HEK293T (cell line): ENCODE measurements around the gene LAMC1.

Source experiments
- CTCF ChIA-PET: fragments of 350-600 bp; formaldehyde crosslinking; extraction: SDS; loops from one replicate; lab custom pipeline; 2021; ENCODE audit warnings: antibody characterized with exemption, inconsistent platforms; lab: Yijun Ruan, JAX
- POLR2A ChIA-PET: fragments of 350-600 bp; formaldehyde crosslinking; extraction: SDS; loops from one replicate; lab custom pipeline; 2020; ENCODE audit warnings: antibody characterized with exemption, inconsistent platforms; lab: Yijun Ruan, JAX
- DNase-seq: peaks from one replicate; pipeline ENCODE4 v3.0.0; 2012; ENCODE audit warnings: mixed read lengths; ENCODE audit errors: extremely low spot score
- ARNT ChIP-seq: fragments of 450-650 bp; IDR thresholded peaks from 2 replicates; pipeline ENCODE4 v1.6.1; 2017; ENCODE audit warnings: mild to moderate bottlenecking
- BHLHE40 ChIP-seq: fragments of 450-650 bp; IDR thresholded peaks from 2 replicates; pipeline ENCODE4 v1.6.1; 2016; ENCODE audit warnings: mild to moderate bottlenecking, moderate library complexity, borderline replicate concordance
- CTBP1 ChIP-seq: fragments of 450-650 bp; IDR thresholded peaks from 2 replicates; pipeline ENCODE4 v1.6.1; 2016; ENCODE audit warnings: borderline replicate concordance
- ELF4 ChIP-seq: fragments of 450-650 bp; IDR thresholded peaks from 2 replicates; pipeline ENCODE4 v1.6.1; 2017; ENCODE audit warnings: antibody characterized with exemption
- FOXA1 ChIP-seq: fragments of 450-650 bp; IDR thresholded peaks from 2 replicates; pipeline ENCODE4 v1.6.1; 2016; ENCODE audit warnings: mild to moderate bottlenecking
- FOXK2 ChIP-seq: fragments of 450-650 bp; IDR thresholded peaks from 2 replicates; pipeline ENCODE4 v1.6.1; 2016; ENCODE audit warnings: mild to moderate bottlenecking
- FOXM1 ChIP-seq: fragments of 450-650 bp; IDR thresholded peaks from 2 replicates; pipeline ENCODE4 v1.6.1; 2017; ENCODE audit warnings: mild to moderate bottlenecking, borderline replicate concordance
- HDGF ChIP-seq: fragments of 450-650 bp; IDR thresholded peaks from 2 replicates; pipeline ENCODE4 v1.6.1; 2017; ENCODE audit warnings: antibody characterized with exemption, borderline replicate concordance
- L3MBTL2 ChIP-seq: fragments of 450-650 bp; conservative IDR thresholded peaks from 2 replicates; pipeline ENCODE4 v1.6.1; 2016; ENCODE audit warnings: mild to moderate bottlenecking
- LEF1 ChIP-seq: fragments of 450-650 bp; IDR thresholded peaks from 2 replicates; pipeline ENCODE4 v1.6.1; 2017; ENCODE audit warnings: mild to moderate bottlenecking, borderline replicate concordance
- NFRKB ChIP-seq: fragments of 450-650 bp; IDR thresholded peaks from 2 replicates; pipeline ENCODE4 v1.6.1; 2016; ENCODE audit warnings: mild to moderate bottlenecking, moderate library complexity
- SP1 ChIP-seq: fragments of 450-650 bp; IDR thresholded peaks from 2 replicates; pipeline ENCODE4 v1.6.1; 2017
- SUZ12 ChIP-seq: fragments of 450-650 bp; IDR thresholded peaks from 2 replicates; pipeline ENCODE4 v1.6.1; 2016; ENCODE audit warnings: mild to moderate bottlenecking
- TARDBP ChIP-seq: fragments of 450-650 bp; IDR thresholded peaks from 2 replicates; pipeline ENCODE4 v1.6.1; 2016
- ZNF384 ChIP-seq: fragments of 450-650 bp; IDR thresholded peaks from 2 replicates; pipeline ENCODE4 v1.6.1; 2016
- TF ChIP-seq, protein P1 (sequence below): fragments of 450-650 bp; IDR thresholded peaks from 2 replicates; pipeline ENCODE4 v1.6.1; 2016

LAMC1 gene

GRCh38 chr1:183089025-183089639 is 65.9 kb downstream of the LAMC1 start:
- ChIA-PET POLR2A (interaction anchor here (2.3 kb wide), 1 partner anchor 146 kb away, joined by 7 read pairs; no protein-coding TSS in a partner anchor), CTCF (interaction anchor here (1.1 to 1.2 kb wide), 2 partner anchors 45 to 139 kb away, joined by 3 to 5 read pairs; no protein-coding TSS in a partner anchor)
- no peak for DNase-seq
- no peak for TF ChIP-seq FOXM1
- TF ChIP-seq SP1, result no peak
- no peak for TF ChIP-seq ZNF384
- TF ChIP-seq FOXA1, result no peak
- no peak for TF ChIP-seq SUZ12
- no peak for TF ChIP-seq ELF4
- no peak for TF ChIP-seq HDGF
- TF ChIP-seq, protein P1, sequence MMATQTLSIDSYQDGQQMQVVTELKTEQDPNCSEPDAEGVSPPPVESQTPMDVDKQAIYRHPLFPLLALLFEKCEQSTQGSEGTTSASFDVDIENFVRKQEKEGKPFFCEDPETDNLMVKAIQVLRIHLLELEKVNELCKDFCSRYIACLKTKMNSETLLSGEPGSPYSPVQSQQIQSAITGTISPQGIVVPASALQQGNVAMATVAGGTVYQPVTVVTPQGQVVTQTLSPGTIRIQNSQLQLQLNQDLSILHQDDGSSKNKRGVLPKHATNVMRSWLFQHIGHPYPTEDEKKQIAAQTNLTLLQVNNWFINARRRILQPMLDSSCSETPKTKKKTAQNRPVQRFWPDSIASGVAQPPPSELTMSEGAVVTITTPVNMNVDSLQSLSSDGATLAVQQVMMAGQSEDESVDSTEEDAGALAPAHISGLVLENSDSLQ, result no peak
- TF ChIP-seq LEF1, result no peak
- TF ChIP-seq BHLHE40, result no peak
- TF ChIP-seq L3MBTL2, result no peak
- TF ChIP-seq FOXK2, result no peak
- no peak for TF ChIP-seq CTBP1
- TF ChIP-seq TARDBP, result no peak
- TF ChIP-seq ARNT, result no peak
- TF ChIP-seq NFRKB, result no peak

DNA sequence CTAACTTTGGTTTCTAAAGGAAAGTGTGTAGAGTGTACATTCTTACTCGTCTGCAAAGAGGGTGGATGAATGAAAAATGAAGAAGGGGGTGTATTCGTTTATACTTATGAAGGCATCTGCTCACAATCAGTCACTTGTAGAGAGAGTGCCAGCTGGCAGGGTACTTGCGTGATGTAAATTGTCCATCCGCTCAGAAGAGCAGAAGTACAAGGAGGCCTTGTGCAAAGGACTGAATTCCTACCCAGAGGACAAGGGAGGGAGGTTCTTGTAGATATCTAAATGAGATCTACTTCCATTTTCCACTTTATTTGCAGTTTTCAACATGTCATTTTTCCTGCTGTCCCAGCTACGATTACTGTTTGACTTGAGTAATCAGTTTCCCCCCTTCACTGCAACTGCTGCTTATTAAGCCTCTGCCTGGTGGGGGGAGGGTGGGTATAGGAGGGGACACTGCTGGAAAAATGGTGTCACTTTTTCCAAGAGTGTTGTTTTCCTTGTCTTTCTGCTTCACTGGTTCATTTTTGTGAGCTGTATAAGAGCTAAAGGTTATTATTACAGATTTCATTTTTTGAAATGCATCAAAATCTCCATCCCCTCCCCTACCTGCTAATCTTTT is 67.3 kb downstream of the LAMC1 start:
- ChIA-PET CTCF (interaction anchor here (1.0 to 1.1 kb wide), 3 partner anchors 9 to 138 kb away, joined by 3 to 6 read pairs (median 5); no protein-coding TSS in a partner anchor), POLR2A (interaction anchor here (2.3 kb wide), 1 partner anchor 144 kb away, joined by 7 read pairs; no protein-coding TSS in a partner anchor)
- TF ChIP-seq ARNT, result no peak
- TF ChIP-seq FOXK2, result no peak
- TF ChIP-seq, protein P1, result no peak
- no peak for TF ChIP-seq LEF1
- TF ChIP-seq HDGF, result no peak
- TF ChIP-seq SP1, result no peak
- no peak for TF ChIP-seq ZNF384
- TF ChIP-seq ELF4, result no peak
- no peak for TF ChIP-seq FOXM1
- no peak for TF ChIP-seq TARDBP
- no peak for TF ChIP-seq CTBP1
- TF ChIP-seq NFRKB, result no peak
- TF ChIP-seq L3MBTL2, result no peak
- TF ChIP-seq SUZ12, result no peak
- no peak for TF ChIP-seq FOXA1
- no peak for DNase-seq

DNA sequence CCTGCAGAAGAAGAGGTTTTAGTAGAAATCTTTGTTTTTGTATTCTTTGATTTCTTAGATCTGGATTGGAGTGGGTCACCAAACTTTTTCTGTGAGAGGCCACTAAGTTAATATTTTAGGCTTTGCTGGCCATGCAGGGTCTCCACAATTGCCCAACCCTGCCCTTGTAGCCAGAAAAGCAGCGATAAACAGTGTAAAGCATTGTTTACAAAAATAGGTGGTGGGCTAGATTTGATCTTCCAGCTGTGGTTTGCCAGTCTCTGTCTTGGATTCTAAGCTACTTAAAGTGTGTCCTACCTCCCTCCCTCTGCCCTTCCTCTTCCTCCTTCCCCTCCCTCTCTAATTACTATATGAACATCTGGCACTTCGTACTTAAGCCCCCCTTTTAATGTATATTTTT is 68.0 kb downstream of the LAMC1 start:
- no peak for DNase-seq
- POLR2A ChIA-PET, result interaction anchor here (2.3 kb wide), 1 partner anchor 144 kb away, joined by 7 read pairs; no protein-coding TSS in a partner anchor
- CTCF ChIA-PET, result interaction anchor here (1.0 kb wide), 2 partner anchors 10 to 14 kb away, joined by 3 to 6 read pairs; no protein-coding TSS in a partner anchor
- no peak for TF ChIP-seq BHLHE40
- TF ChIP-seq SP1, result no peak
- no peak for TF ChIP-seq FOXA1
- no peak for TF ChIP-seq L3MBTL2
- TF ChIP-seq SUZ12, result no peak
- no peak for TF ChIP-seq LEF1
- TF ChIP-seq HDGF, result no peak
- no peak for TF ChIP-seq TARDBP
- no peak for TF ChIP-seq ARNT
- TF ChIP-seq ELF4, result no peak
- no peak for TF ChIP-seq ZNF384
- no peak for TF ChIP-seq FOXM1
- TF ChIP-seq FOXK2, result no peak
- TF ChIP-seq NFRKB, result no peak
- TF ChIP-seq, protein P1, result no peak
- TF ChIP-seq CTBP1, result no peak

DNA sequence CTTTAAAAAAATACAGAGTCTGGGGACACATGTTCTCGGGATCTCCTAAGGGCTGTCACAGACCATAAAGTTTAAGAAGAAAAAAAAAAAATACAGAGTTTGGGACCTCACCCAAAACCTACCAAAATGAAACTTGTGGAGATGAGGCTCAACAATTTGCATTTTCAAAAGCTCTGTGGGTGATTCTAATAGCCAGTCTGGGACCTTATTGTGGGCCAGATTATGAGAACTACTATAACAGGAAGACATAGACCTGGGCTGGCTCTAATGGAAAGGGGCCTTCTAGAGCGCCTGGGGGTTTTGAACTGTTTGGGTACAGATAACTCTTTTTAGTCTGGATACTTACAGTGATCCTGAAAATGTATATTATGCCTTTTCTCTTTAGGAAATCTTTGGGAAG is 69.1 kb downstream of the LAMC1 start:
- CTCF ChIA-PET, result no interaction called here
- TF ChIP-seq SP1 (no peak), HDGF (no peak), LEF1 (no peak), TARDBP (no peak), ZNF384 (no peak), BHLHE40 (no peak), FOXK2 (no peak)
- TF ChIP-seq, protein P1, result no peak
- POLR2A ChIA-PET, result no interaction called here
- DNase-seq, result no peak

GRCh38 chr1:183093066-183093668 is 69.9 kb downstream of the LAMC1 start:
- TF ChIP-seq ZNF384 (no peak), ARNT (no peak), SP1 (no peak), FOXM1 (no peak), HDGF (no peak), FOXK2 (no peak)
- ChIA-PET POLR2A (no interaction called here), CTCF (no interaction called here)
- DNase-seq, result no peak
